Gastrocnemius medialis (tissue), 4 donors: ENCODE measurements around the gene PPP1R14C. TPM values are rescaled to one million over a fixed set of nuclear protein-coding genes. Genes with fewer than 3 reads are reported as not detected.

ENCODE experiments used
- ATAC-seq, 2 donors: fragments of 150-250 bp; one replicate each; pipeline ENCODE4 v1.9.1; 2016
- DNase-seq, 2 donors: peaks; one replicate each; pipeline ENCODE4 v3.0.0-alpha.2; 2019
- H3K27ac ChIP-seq, 4 donors: fragments of 200-600 bp; sonication (generic); 1 replicate in 1 of 4; 2 replicates in 3 of 4; pipeline ENCODE4 v1.5.1; 2016 to 2018; ENCODE audit warnings: mild to moderate bottlenecking in 2 of 4, moderate library complexity in 1 of 4
- H3K27me3 ChIP-seq, 3 donors: fragments of 200-600 bp; sonication (generic) in 2 of 3; 1 replicate in 1 of 3; 2 replicates in 2 of 3; pipeline versions ENCODE4 v1.5.1 to v1.6.0; 2016 to 2019; ENCODE audit warnings: mild to moderate bottlenecking in 1 of 3, moderate library complexity in 1 of 3
- H3K36me3 ChIP-seq, 2 donors: fragments of 200-600 bp; sonication (generic) in 1 of 2; one replicate each; pipeline ENCODE4 v1.5.1; 2017 to 2018
- H3K4me1 ChIP-seq, 2 donors: fragments of 200-600 bp; sonication (generic) in 1 of 2; one replicate each; pipeline ENCODE4 v1.5.1; 2016 to 2017; ENCODE audit warnings: mild to moderate bottlenecking in 2 of 2
- H3K4me3 ChIP-seq, 4 donors: fragments of 200-600 bp; sonication (generic) in 3 of 4; 1 replicate in 1 of 4; 2 replicates in 3 of 4; pipeline ENCODE4 v1.5.1; 2016 to 2019; ENCODE audit warnings: mild to moderate bottlenecking in 2 of 4
- H3K9me3 ChIP-seq, 3 donors: fragments of 200-600 bp; sonication (generic) in 2 of 3; 1 replicate in 1 of 3; 2 replicates in 2 of 3; pipeline ENCODE4 v1.5.1; 2016 to 2019
- CTCF ChIP-seq, 5 experiments: fragments of 450-650 bp in 3 of 5; fragments of 200-600 bp in 2 of 5; sonication (generic) in 2 of 5; IDR thresholded peaks in 4 of 5; conservative IDR thresholded peaks in 1 of 5; 1 replicate in 4 of 5; 2 replicates in 1 of 5; pipeline ENCODE4 v1.5.1; 2016 to 2019; ENCODE audit warnings: antibody characterized with exemption in 5 of 5, mild to moderate bottlenecking in 3 of 5, moderate library complexity in 3 of 5
- POLR2A ChIP-seq, 2 donors: fragments of 450-650 bp; IDR thresholded peaks; one replicate each; pipeline ENCODE4 v1.6.1; 2017; ENCODE audit warnings: antibody characterized with exemption in 2 of 2, mild to moderate bottlenecking in 2 of 2, moderate library complexity in 2 of 2
- in situ Hi-C, 4 donors: fragments of 200-750 bp; cut with MboI; loops; one replicate each; pipeline versions ENCODE4 v1.15.0 to v1.8.0; 2017; ENCODE audit warnings: low sequenced_read_pairs in 4 of 4
- intact Hi-C: fragments of 100-400 bp; cut with DNase I; formaldehyde crosslinking; loops from one replicate; pipeline ENCODE4 v1.15.1; 2023; ENCODE audit warnings: low total_unique reads
- total RNA-seq, 4 donors: library from RNA; depleted of rRNA; stranded (reverse); fragments of >200 nt; gene quantifications; one replicate each; pipeline versions ENCODE4 v1.1.0 to v1.2.3, GENCODE V29; 2016

The PPP1R14C gene
- 10 to 100 TPM; 14.9 to 37.0 (median 21.7) TPM for total RNA-seq

- Histone ChIP-seq H3K4me1 (peaks cover 25 to 36% of the 10 kb centered on the region in 2 donors), H3K4me3 (peak within 1 kb of the TSS; percentile 64 to 71 (median 67)), H3K9me3 (no peaks in the 10 kb centered on the region), H3K27ac (peak within 1 kb of the TSS; percentile 69 to 83 (median 76)), H3K27me3 (peaks cover 0 to 15% (median 5%) of the 10 kb centered on the region in 3 donors), H3K36me3 (no peaks in the 10 kb centered on the region)
- TF ChIP-seq CTCF (IDR thresholded peaks at IDR 0.05 in 4 of 5, conservative IDR thresholded peaks at IDR 0.05 in 1 of 5): no peak
- TF ChIP-seq POLR2A (IDR thresholded peaks at IDR 0.05): peak; percentile 55 to 66
- peak in 1 of 2 donors; percentile 30 for DNase-seq
- intact Hi-C loops: loop anchor here (5.0 kb wide), 2 partner anchors 61 to 179 kb away; no protein-coding TSS in a partner anchor
- peak; percentile 68 to 72 for ATAC-seq
- in situ Hi-C loops: no loop called here
Measured at GRCh38 chr6:150142670-150143515, at the start of gene PPP1R14C. Gene PPP1R14C, plus strand, starts transcription at chr6:150143044. Its CDS starts 149 bp downstream, at chr6:150143193.

- no peaks in the 10 kb centered on the region for H3K4me1 ChIP-seq
- H3K36me3 ChIP-seq: no peaks in the 10 kb centered on the region
- no peak overlapping the region for H3K4me3 ChIP-seq
- H3K9me3 ChIP-seq: no peaks in the 10 kb centered on the region
- H3K27me3 ChIP-seq: no peaks in the 10 kb centered on the region
- no peak for DNase-seq
- no peak for TF ChIP-seq CTCF (IDR thresholded peaks at IDR 0.05 in 4 of 5, conservative IDR thresholded peaks at IDR 0.05 in 1 of 5)
- TF ChIP-seq POLR2A (IDR thresholded peaks at IDR 0.05): no peak
- H3K27ac ChIP-seq: no peak overlapping the region
- intact Hi-C loops (no loop called here), in situ Hi-C loops (loop anchor here in 1 of 4 donors (25.0 kb wide), 1 partner anchor 719 kb away; no protein-coding TSS in a partner anchor)
- no peak for ATAC-seq
Measured at GRCh38 chr6:150093397-150093796, 49.4 kb upstream of the PPP1R14C start.

GRCh38 chr6:150098155-150098554, 44.7 kb upstream of the PPP1R14C start:
- no peak for DNase-seq
- TF ChIP-seq CTCF (IDR thresholded peaks at IDR 0.05 in 4 of 5, conservative IDR thresholded peaks at IDR 0.05 in 1 of 5): no peak
- no peak for TF ChIP-seq POLR2A (IDR thresholded peaks at IDR 0.05)
- H3K27ac ChIP-seq: no peak overlapping the region
- in situ Hi-C loops: loop anchor here in 1 of 4 donors (25.0 kb wide), 1 partner anchor 714 kb away; no protein-coding TSS in a partner anchor
- no peaks in the 10 kb centered on the region for H3K9me3 ChIP-seq
- H3K36me3 ChIP-seq: no peaks in the 10 kb centered on the region
- no peaks in the 10 kb centered on the region for H3K27me3 ChIP-seq
- intact Hi-C loops: no loop called here
- no peak for ATAC-seq
- H3K4me1 ChIP-seq: no peaks in the 10 kb centered on the region
- H3K4me3 ChIP-seq: no peak overlapping the region

- Histone ChIP-seq H3K27me3 (no peaks in the 10 kb centered on the region), H3K4me3 (no peak overlapping the region), H3K27ac (no peak overlapping the region), H3K36me3 (no peaks in the 10 kb centered on the region), H3K9me3 (no peaks in the 10 kb centered on the region), H3K4me1 (no peaks in the 10 kb centered on the region)
- ATAC-seq: no peak
- no peak for TF ChIP-seq CTCF (IDR thresholded peaks at IDR 0.05 in 4 of 5, conservative IDR thresholded peaks at IDR 0.05 in 1 of 5)
- TF ChIP-seq POLR2A (IDR thresholded peaks at IDR 0.05): no peak
- DNase-seq: no peak
- intact Hi-C loops (no loop called here), in situ Hi-C loops (loop anchor here in 1 of 4 donors (25.0 kb wide), 1 partner anchor 713 kb away; no protein-coding TSS in a partner anchor)
Measured at GRCh38 chr6:150099546-150099945, 43.3 kb upstream of the PPP1R14C start.
